Astrocyte of the cerebellum (primary cell): Measurements from ENCODE around the gene MTMR10.
A peak's percentile ranks its signal among the peaks of the same experiment; 100 is the strongest.

Source experiments
- DNase-seq: peaks from one replicate; pipeline ENCODE4 v3.0.0-alpha.2; 2011; ENCODE audit warnings: low read depth
- H3K4me3 ChIP-seq: 2 replicates; pipeline ENCODE4 v1.5.1; 2011; ENCODE audit warnings: mild to moderate bottlenecking, low read depth, low read length, moderate library complexity
- in situ Hi-C: cut with HindIII; loops from 2 replicates; pipeline ENCODE4 v1.10.0; 2017; ENCODE audit warnings: low sequenced_read_pairs
- TF ChIP-seq, protein P1 (sequence below): IDR thresholded peaks from 2 replicates; pipeline ENCODE4 v1.5.1; 2012; ENCODE audit warnings: low read length, low read depth, moderate library complexity, mild to moderate bottlenecking; ENCODE audit errors: missing control alignments

The MTMR10 gene

DNA sequence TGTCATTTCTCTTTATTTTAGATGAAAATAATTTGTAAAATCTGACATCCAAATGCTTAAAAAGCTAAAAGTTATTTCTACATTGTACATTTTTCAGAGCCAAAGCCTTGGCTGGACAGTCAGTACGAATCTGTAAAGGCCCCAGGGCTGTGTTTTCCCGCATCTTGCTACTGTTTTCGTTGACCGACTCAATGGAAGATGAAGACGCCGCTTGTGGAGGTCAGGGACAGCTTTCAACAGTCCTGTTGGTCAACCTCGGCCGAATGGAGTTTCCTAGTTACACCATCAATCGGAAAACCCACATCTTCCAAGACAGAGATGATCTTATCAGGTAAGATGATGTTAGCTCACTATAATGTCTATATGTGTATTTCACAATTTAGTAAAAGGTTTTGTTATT lies 77.7 kb downstream of the MTMR10 start:
- H3K4me3 ChIP-seq = no peak overlapping the region
- TF ChIP-seq, protein P1, sequence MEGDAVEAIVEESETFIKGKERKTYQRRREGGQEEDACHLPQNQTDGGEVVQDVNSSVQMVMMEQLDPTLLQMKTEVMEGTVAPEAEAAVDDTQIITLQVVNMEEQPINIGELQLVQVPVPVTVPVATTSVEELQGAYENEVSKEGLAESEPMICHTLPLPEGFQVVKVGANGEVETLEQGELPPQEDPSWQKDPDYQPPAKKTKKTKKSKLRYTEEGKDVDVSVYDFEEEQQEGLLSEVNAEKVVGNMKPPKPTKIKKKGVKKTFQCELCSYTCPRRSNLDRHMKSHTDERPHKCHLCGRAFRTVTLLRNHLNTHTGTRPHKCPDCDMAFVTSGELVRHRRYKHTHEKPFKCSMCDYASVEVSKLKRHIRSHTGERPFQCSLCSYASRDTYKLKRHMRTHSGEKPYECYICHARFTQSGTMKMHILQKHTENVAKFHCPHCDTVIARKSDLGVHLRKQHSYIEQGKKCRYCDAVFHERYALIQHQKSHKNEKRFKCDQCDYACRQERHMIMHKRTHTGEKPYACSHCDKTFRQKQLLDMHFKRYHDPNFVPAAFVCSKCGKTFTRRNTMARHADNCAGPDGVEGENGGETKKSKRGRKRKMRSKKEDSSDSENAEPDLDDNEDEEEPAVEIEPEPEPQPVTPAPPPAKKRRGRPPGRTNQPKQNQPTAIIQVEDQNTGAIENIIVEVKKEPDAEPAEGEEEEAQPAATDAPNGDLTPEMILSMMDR = no peak
- no peak for DNase-seq
- in situ Hi-C loops = no loop called here

- TF ChIP-seq, protein P1 = no peak
- no peak overlapping the region for H3K4me3 ChIP-seq
- DNase-seq = no peak
- in situ Hi-C loops = no loop called here
Measured at GRCh38 chr15:30906366-30906765, 85.1 kb downstream of the MTMR10 start.

DNA sequence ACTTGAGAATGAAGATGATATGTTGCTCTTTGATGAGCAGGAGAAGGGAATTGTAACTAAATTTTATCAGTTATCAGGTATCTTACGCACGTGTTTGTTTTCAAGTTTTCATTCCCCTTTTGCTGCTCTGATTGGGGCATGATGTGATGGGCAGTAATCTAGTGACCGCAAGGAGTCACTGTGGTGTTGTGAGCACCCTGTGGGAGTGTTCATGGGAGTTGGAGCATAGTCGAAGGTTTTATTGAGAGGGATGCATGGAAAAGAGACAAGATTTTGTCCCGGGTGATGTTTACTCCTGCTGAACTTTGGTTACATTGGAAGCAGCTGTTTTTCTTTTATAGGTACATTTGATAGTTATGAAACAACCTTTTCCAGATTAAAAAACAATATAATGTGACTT lies 85.6 kb downstream of the MTMR10 start:
- no peak for DNase-seq
- TF ChIP-seq, protein P1 = peak; percentile 7
- no peak overlapping the region for H3K4me3 ChIP-seq
- in situ Hi-C loops = no loop called here

DNA sequence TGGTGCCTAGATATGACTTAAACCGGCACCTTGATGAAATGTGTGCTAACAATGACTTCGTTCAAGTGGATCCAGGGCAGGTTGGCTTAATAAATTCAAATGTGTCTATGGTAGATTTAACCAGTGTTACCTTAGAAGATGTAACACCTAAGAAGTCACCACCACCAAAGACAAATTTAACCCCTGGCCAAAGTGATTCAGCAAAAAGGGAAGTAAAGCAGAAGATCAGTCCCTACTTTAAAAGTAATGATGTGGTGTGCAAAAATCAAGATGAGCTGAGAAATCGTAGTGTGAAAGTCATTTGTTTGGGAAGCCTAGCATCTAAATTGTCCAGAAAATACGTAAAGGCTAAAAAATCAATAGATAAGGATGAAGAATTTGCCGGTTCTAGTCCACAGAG lies 86.6 kb downstream of the MTMR10 start:
- TF ChIP-seq, protein P1 = no peak
- no peak for DNase-seq
- H3K4me3 ChIP-seq = no peak overlapping the region
- in situ Hi-C loops = loop anchor here (5.0 kb wide), 1 partner anchor 67 kb away; no protein-coding TSS in a partner anchor

DNA sequence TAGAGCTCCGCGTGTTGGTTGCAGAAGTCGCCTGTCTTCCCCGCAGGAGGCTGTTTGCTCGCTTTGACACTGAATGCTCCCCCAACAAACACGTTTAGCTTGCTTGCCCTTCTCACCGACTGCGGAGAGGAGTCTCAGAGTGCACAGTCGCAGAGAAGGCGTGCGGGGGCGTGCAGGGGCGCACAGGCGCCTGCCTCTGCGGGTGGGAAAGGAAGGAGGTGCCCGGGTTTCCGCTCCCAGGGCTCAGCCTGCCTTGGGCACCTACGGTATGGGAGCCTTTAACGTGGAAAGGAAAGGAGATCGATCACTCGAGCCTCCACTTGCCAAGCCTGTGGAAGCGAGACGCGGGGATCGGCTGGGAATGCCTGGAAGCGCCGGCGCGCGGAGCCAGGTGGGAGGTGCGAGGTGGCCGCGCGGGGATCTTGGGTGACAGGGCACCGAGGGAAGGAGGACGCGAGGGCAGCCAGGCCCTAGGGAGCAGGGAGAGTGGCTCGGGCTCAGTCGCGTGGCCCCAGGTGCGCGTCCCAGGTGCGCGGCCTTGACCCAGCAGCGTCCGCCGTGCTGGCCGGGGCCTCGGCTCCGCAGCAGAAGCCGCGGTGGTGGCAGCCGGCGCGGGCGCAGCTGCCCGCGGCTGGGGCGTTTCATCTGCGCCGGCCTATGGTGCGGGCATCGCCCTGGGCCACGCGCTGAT lies 87.8 kb downstream of the MTMR10 start, which contains the start of gene FAN1:
FAN1 (plus strand) TSS at position 419 of the 691 bp plus-strand sequence. CDS start 749 bp downstream, outside the sequence.
- TF ChIP-seq, protein P1 = no peak
- peak within 1 kb of the TSS; percentile 68 for H3K4me3 ChIP-seq
- peak; percentile 43 for DNase-seq
- in situ Hi-C loops = loop anchor here (5.0 kb wide), 1 partner anchor 69 kb away; no protein-coding TSS in a partner anchor

- TF ChIP-seq, protein P1 = no peak
- in situ Hi-C loops = loop anchor here (5.0 kb wide), 1 partner anchor 70 kb away; no protein-coding TSS in a partner anchor
- no peak overlapping the region for H3K4me3 ChIP-seq
- DNase-seq = no peak
Measured at GRCh38 chr15:30901889-30902288, 89.5 kb downstream of the MTMR10 start.
